Stimulated activated CD4-positive, alpha-beta T cell treated with anti-CD3 and anti-CD28 coated beads, Interleukin-4, amount 100 ng/mL, for 48 hours (primary cell): ENCODE data around the gene ANXA4.
"Not testable (repeated sequence)": the region's sequence is repeated elsewhere in the genome, so short reads cannot be mapped to it uniquely, and the experiment has no call there.

Experiments
- DNase-seq, 2 donors: peaks; one replicate each; pipeline ENCODE4 v3.0.0-alpha.2; 2020; ENCODE audit warnings: low read depth in 2 of 2

The ANXA4 gene

DNA sequence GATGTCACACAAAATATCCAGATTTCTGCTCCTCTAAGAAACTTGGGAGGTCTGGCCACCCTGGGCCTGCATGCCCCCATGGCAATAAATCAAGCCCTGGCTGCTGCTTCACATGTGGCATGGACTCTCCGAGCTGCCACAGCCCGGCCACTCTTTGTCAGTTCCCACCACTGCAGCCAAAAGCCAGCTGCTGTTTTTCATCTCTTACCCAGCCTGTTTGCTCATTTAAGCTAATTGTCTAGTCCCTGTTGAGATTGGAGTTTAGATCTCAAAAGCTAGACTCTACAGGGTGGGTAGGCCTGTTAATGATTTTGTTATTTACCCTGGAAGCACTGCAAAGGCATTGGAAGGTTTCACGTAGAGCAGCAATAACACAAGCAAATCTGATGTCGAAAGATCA lies 20.9 kb upstream of the ANXA4 start:
- DNase-seq: no peak

DNA sequence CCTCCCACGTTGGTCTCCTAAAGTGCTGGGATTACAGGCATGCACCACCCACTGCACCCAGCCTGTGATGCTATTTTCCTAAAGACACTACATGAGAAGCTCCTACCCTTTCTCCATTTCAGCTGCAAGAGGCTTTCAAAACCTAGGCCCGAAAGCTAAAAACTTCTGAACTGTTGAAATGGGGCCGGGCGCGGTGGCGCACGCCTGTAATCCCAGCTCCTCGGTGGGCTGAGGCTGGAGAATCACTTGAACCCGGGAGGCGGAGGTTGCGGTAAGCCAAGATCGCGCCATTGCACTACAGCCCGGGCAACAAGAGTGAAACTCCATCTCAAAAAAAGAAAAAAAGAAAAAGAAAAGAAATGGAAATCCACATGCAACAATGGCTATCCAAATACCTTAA lies 18.1 kb upstream of the ANXA4 start:
- no peak for DNase-seq

DNA sequence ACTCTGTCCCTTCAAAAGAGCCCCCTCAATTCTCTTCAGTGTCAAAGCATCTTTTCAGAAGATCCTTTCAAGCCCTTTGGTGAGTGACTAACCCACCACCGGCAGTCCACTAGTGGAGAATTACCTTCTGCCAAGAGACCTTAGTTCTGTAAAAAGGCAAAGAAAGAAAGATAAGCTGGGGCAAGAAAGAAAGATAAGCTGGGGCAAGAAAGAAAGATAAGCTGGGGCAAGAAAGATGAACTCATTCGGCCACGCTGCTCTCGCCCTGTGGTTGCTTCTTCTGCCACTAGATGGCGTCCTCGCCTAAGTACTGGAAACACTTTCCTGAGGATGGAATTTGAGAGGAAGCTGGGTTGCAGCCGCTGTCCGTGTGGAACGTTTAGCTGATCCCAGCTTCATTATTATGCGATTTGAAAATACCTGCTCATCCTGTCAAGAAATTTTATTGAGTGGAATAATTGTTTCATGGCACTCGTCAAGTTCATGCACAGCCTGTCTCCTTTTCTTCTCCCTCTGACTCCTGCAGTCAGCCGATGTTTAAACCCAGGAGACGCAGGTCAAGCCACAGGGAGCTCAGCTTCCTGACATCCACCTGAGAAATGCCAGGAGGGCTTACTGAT lies 17.3 kb upstream of the ANXA4 start:
- peak; percentile 81 to 91 for DNase-seq

DNA sequence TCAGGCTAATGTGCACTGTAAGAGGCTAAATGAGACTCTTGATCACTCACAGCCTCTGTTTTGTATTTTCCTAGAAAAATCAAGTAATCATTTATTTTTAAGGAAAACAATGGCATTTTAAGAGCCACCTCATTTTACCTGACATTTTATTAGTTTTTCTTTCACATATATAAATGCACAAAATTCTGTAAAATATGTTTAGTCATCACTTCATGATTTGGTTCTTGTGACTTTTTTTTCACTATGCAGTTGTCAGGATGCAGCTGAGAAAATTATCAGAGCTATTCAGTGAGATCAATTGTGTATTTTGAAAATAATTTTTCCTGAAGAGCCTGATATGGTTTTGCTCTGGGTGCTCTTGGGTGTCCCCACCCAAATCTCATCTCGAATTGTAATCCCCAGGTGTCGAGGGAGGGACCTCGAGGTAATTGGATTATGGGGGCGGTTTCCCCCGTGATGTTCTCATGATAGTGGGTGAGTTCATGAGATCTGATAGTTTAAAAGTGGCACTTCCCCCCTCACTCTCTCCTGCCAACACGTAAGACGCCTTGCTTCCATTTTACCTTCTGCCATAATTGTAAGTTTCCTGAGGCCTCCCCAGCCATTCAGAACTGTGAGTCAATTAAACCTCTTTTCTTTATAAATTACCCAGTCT lies 16.1 kb upstream of the ANXA4 start:
- DNase-seq: no peak

DNA sequence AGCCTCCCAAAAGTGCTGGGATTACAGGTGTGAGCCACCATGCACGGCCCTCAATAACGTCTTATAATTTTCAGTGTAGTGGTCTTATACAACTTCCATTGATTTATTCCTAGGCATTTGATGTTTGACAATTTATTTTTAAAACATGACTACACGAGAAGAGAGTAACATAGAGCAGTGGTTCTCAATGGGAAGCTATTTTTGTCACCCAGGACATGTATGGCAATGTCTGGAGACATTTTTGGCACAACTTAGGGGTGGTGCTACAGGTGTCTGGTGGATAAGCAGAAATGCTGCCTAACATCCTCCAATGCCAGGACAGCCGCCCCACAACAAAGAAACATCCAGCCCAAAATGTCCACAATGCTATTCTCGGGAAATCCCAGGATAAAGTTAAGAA lies 12.7 kb upstream of the ANXA4 start:
- DNase-seq: no peak

DNA sequence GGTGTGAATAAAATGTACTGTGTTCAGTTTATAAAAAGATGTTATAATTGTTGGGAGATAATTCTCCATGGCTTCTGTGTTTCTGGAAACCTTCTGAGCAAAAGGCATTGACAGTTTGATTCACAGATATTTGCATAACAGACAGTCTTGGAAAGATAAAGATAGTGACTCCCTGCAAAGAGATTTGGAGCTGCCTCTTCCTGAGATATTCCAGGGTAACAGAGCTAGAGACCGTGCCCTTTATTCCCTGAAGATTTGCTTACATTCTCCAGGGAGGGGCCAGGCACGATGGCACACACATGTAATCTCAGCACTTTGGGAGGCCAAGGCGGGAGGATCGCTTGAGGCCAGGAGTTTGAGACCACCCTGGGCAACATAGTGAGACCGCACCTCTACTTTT lies 12.2 kb upstream of the ANXA4 start:
- no peak for DNase-seq

DNA sequence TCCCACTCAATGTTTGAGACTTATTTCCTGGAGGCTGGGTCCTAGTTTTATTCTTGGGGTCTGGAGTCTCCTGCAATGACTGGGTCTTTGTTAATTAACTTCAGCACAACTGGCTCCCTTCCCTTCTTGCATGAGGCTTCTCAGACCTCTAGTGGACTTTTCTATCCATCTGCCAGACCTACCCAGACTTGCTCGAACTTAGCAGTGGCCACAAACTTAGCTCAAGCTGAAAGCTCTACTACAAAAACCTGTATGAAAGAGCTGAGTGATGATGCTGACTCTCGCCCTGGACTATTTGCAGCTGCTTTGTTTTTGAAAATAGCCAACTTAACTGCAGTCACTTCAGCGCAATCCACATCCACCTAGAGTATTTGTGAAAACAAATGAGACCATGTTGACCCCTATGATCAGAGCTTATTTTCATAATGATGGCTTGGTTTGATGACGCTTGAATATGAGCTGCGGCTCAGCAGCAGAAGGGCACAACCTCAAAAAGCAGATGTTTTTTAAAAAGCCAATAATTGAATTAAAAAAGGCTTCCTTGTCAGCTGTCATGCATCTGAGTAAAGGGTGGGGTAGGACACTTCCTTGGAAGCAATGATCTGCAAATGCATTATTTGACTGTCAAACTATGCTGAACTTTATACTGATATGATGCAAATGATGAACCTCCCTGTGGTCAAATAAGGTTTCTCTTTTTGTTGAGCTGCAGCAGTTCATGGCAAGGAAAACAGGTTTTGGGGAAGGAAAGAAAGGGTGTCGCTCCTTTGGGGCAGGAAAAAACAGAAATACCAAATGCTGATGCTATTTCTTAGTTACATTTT lies 10.6 kb upstream of the ANXA4 start:
- no peak for DNase-seq

DNA sequence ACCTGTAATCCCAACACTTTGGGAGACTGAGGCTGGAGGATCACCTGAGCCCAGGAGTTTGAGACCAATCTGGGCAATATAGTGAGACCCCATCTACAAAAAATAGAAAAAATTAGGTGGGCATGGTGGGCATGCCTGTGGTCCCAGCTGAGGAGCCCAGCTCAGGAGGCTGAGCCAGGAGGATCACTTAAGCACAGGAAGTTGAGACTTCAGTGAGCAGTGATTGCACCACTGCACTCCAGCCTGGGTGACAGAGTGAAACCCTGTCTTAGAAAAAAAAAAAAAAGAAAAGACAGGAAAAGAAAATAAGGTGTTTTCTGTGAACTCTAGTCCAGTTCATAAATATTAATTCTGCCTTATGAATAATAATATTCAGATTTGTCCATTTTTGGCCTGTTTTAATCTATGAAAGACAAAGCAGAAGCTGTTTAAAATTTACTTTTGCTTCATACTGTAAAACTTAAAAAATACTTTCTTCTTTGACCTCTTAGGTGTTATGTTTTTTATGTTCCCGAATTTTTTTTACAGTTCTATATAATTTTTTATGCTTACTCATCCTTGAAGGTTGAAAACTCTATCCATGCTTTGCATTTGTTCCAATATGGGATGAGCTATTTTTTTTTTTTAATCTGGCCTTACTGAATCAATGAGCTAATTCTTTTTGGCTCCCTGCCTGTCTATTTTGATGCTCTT lies 8.4 kb upstream of the ANXA4 start:
- no peak for DNase-seq

DNA sequence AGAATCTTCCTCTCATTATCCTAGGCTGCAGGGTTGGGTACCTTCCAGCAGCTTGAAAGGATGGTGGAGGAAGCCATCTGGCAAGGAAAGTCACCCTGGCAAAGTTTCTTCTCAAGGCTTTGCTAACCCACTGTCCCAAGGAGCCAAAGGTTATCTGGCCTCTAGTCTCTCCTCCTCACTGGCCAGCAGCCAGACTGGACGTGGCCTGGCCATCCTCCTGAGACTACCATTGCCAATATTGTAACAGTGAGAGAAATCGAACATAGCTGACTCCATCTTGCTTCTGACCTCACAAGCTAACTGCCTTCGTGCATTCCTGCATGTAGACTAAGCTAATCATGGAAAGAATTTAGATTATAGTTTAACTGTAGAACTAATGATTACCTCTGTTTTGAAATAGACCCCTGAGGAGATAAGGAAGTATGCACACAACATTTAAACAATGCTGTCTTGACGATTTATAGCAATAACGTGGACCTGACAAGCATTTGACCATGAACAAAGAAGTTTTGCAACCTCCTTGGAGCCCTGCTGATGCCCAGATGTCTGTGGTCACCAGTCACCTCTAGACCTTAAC lies 7.8 kb upstream of the ANXA4 start:
- no peak for DNase-seq

DNA sequence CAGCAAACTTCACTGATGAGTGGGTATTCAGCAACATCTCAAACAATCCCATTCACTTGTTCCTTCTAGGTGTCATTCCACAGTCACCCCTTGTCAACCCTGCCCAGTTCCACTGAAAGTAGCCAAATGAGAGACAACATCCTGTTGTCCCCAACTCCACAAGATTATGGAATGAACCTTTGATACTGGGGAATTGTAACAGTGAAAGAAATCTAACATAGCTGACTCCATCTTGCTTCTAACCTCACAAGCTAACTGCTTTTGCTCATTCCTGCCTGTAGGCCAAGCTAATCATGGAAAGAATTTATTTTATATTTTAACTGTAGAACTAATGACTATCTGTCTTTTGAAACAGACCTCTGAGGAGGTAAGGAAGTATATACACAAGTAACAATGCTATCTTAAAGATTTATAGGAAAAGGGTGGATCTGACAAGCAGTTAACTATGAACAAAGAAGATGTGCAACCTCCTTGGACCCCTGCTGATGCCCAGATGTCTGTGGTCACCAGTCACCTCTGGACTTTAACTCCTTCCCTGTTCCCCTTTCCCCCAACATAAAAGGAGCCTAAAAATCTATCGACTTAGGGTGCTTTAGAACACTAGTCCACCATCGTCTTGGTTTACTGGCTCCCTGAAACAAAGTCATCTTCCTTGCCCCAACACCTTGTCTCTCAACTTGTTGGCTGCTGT lies 6.9 kb upstream of the ANXA4 start:
- DNase-seq: no peak

DNA sequence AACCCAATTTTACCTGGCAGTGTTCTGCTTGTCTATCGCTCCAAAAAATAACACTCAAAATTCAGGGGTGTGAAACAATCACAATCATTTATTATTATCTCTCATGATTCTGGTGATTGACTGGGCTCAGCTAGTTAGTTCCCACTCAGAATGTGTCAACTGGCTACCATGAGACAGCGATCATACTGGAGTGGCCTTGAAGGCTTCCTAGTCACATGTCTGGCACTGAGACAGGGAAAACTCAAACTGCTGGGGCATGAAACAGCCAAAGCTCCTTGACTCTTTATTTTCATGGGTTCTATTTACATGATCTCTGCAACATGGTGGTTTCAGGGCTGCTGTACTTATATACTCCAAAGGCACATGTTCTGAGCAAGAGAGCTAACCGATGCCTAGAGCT lies 6.2 kb upstream of the ANXA4 start:
- DNase-seq: no peak

DNA sequence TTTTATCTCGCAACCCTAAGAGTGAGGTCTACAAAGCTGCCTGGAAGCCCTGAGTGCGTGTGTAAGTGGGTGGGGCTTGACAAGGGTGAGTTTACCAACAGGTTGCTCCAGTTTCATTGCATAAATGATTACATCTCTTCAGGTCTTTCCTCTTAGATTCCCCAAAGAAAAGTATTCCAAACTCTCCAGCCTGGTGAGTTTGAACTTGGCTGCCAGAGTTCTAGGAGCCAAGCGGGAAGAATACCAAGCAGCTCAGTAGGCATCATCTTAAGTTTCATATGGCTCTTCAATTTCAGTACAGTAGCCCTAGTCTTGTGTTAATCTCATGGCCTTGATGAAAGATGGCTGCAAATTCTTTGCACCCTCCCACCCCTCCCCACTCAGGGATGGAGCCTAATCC lies 3.8 kb upstream of the ANXA4 start:
- not testable (repeated sequence) for DNase-seq

DNA sequence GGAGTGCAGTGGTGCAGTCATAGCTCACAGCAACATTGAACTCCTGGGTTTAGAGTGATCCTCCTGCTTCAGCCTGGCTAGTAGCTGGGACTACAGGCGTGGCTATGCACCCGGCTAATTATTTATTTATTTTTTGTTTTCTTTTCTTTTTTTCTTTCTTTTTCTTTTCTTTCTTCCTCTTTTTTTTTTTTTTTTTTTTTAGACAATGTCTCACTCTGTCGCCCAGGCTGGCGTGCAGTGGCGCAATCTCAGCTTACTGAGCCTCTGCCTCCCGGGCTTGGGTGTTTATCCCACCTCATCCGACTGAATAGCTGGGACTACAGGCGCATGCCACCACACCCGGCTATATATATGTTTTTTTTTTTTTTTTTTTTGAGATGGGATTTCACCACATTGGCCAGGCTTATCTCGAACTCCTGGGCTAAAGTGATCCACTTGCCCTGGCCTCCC lies 1.4 kb upstream of the ANXA4 start:
- no peak for DNase-seq

DNA sequence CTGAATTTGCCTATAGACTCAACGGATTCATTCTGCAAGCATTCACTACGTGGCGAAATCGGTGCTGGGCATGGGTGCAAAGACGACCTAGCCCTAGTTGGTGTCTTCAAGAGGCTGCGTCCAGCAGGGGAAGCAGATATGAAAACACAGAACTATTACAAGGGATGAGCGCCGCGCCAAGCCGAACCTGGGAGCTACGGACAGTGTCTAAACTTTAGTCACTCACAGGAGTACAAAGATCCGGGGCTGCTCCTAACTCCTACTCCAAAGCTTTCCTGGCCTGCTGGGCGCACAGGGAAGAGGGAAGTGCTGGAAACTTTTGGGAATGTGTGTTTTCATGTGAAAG lies 732 bp upstream of the ANXA4 start:
- DNase-seq: peak; percentile 20 to 27

DNA sequence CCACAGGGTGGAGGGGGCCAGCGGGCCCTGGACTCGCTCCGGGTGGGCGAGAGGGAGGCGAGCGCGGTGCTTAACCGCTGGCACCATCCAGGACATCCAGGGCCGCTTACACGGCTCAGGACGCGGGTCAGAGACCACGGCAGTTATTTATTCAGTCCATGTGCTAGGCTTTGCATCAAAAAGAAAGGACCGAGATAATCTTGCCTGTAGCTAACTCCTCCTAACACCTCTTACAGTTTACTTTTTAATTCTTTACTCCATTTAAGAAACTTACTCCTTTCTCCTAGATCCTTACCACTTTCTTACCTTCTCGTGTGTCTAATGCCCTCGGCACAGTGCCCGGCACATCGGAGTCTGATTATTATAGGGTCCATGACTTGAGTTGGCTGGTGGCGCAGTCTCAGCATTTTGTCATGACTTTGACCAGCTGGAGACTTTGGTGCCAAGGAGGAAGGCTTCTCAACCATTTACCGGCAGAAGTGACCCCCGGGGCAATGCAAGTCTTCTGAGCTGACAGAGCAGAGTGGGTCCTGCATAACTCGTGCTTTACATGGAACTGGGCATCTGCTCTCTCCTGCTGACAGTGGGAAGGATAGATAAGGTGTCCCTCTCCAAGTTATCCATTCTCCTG lies 503 bp downstream of the ANXA4 start:
- DNase-seq: no peak

DNA sequence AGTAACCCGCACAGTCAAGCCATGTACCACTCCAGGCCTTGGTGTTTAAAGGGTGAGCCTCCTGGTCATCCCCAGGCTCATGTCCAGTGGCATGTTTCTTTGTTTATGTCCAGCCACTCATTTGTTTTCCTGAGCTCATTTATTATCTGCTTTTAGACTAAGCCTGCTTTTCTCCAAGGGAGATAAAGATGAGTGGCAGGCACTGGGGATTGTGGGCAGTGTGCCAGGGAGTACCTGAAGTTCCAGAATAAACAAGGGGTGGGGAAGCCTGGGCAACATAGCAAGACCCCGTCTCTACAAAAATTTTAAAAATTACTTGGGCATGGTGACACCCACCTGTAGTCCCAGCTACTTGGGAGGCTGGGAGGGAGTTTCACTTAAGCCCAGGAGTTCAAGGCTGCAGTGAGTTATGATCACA lies 1.9 kb downstream of the ANXA4 start:
- no peak for DNase-seq

DNA sequence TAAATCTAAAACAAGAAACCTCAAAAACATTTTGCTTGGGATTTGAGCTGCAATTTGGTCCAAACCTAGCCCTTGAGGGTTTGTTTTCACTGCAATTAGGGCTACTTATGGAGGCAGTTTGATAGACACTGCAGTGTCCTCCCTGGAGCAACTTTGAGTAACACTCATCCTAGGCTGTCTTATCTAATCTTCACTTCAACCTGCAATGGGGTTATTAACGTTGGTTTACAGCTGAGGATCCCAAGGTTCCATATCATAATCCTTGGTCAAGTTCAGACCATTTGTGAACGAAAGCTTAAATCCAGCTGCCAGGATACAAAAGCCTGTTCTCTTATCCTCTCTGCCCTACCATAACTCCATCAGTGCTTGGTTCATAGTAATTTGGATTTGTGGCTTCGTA lies 2.5 kb downstream of the ANXA4 start:
- DNase-seq: no peak

DNA sequence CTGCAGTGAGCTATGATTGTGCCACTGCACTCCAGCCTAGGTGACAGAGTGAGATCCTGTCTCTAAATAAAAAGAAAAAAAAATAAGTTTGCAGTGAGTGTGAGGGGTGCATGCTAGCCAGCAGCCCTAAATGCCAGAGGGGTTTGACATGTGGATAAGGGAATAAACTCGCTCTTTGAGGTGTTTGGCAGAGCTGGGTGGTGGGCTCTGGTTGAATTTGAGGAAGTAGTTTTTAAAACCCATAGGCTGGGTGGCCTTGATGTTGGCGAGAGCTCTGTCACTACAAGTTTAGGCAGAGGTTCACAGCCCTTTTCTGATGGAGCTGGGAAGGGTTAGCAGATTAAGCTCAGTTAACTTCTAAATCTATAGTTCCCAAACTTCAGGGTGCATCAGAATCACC lies 3.1 kb downstream of the ANXA4 start:
- no peak for DNase-seq

DNA sequence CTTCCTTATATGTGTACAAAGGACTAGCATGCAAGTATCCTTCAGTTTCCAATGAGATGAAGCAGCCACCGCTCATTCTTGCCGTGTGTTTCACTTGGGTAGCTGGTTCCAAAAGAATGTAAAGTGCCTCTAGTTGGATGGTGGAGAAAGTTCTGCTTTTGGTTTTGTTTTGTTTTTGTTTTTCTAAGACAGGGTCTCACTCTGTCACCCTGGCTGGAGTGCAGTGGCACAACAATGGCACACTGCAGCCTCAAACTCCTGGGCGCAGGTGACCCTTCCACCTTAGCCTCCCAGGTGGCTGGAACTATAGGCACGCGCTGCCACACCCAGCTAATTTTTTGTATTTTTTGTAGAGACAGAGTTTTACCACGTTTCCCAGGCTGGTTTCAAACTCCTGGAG lies 8.3 kb downstream of the ANXA4 start:
- DNase-seq: no peak

DNA sequence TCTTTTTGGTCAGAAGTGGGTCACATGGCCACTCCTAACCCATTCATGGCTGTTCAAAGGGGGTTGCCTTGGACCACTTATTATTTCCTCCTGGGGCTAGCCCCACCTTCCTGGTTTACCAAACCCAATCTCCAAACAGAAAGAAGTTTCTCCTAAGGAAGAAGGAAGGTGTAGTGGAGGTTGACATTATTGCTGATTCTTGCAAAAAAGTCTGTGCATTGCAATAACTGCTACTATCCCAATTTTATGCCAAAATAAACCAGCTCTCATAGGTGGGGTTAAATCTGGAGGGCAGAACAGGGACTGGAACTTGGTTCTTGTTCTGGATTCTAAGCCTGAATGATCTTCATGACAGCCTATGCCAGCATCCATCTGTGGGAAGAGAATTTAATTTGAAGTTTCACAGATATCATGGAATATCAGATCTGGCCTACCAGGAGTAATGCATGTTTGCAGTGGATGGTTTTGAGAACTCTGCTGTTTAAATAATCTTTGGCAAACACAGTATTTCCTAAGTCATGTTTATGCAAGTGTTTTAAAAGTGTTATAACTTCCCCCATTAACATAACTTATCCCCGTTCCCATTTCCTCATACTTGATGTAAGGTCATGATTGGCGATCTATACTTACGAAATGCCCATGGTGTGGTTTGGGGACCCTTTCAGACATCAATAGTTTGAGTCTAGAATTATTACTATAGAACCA lies 11.9 kb downstream of the ANXA4 start:
- no peak for DNase-seq
